Hepatocyte (in vitro differentiated cells): ENCODE results near the gene TRPM3. TPM values are rescaled to one million over a fixed set of nuclear protein-coding genes. Genes with fewer than 3 reads are reported as not detected.

ENCODE experiments used
- DNase-seq: peaks from one replicate; pipeline ENCODE4 v3.0.0-alpha.2; 2016; ENCODE audit warnings: low spot score
- H2AFZ ChIP-seq: fragments of 200-600 bp; sonication (generic); 2 replicates; pipeline ENCODE4 v1.6.0; 2016; ENCODE audit warnings: antibody characterized with exemption, mild to moderate bottlenecking
- H3K27ac ChIP-seq: fragments of 200-600 bp; sonication (generic); 2 replicates; pipeline ENCODE4 v1.5.1; 2016; ENCODE audit warnings: mild to moderate bottlenecking
- H3K27me3 ChIP-seq: fragments of 200-600 bp; sonication (generic); 2 replicates; pipeline ENCODE4 v1.6.1; 2016
- H3K36me3 ChIP-seq: fragments of 200-600 bp; sonication (generic); replicated peaks from 2 replicates; pipeline ENCODE4 v1.5.1; 2016; ENCODE audit warnings: low read depth; ENCODE audit not compliant: insufficient read depth
- H3K4me1 ChIP-seq: fragments of 200-600 bp; sonication (generic); 2 replicates; pipeline ENCODE4 v1.5.1; 2016; ENCODE audit warnings: mild to moderate bottlenecking, moderate library complexity; ENCODE audit not compliant: insufficient read depth
- H3K4me2 ChIP-seq: fragments of 200-600 bp; sonication (generic); 2 replicates; pipeline ENCODE4 v1.6.0; 2016
- H3K4me3 ChIP-seq: fragments of 200-600 bp; sonication (generic); 2 replicates; pipeline ENCODE4 v1.5.1; 2016; ENCODE audit warnings: mild to moderate bottlenecking
- H3K79me2 ChIP-seq: fragments of 200-600 bp; sonication (generic); 2 replicates; pipeline ENCODE4 v1.6.0; 2017; ENCODE audit warnings: mild to moderate bottlenecking
- H3K9me2 ChIP-seq: fragments of 200-600 bp; sonication (generic); replicated peaks from 2 replicates; pipeline ENCODE4 v1.6.0; 2017; ENCODE audit warnings: mild to moderate bottlenecking; ENCODE audit not compliant: insufficient read depth
- H3K9me3 ChIP-seq: fragments of 200-600 bp; sonication (generic); 2 replicates; pipeline ENCODE4 v1.5.1; 2016; ENCODE audit warnings: low read depth, mild to moderate bottlenecking
- H4K20me1 ChIP-seq: fragments of 200-600 bp; sonication (generic); 2 replicates; pipeline ENCODE4 v1.6.0; 2016; ENCODE audit warnings: mild to moderate bottlenecking; ENCODE audit not compliant: insufficient read depth, poor library complexity, severe bottlenecking
- EZH2 ChIP-seq: fragments of 200-600 bp; sonication (generic); IDR thresholded peaks from 2 replicates; pipeline ENCODE4 v1.6.1; 2016; ENCODE audit warnings: antibody characterized with exemption, mild to moderate bottlenecking, borderline replicate concordance
- EZH2phosphoT487 ChIP-seq: fragments of 200-600 bp; sonication (generic); IDR thresholded peaks from one replicate; pipeline ENCODE4 v1.6.1; 2018; ENCODE audit warnings: antibody characterized with exemption, mild to moderate bottlenecking, low read depth, moderate library complexity; ENCODE audit not compliant: unreplicated experiment, severe bottlenecking
- WGBS: methylation state at CpG from one replicate; pipeline ENCODE4 v1.1.6; 2016; ENCODE audit warnings: low lambda C conversion rate; ENCODE audit errors: missing lambda C conversion rate; 5-methylcytosine and 5-hydroxymethylcytosine counted together
- polyA plus RNA-seq: library from polyadenylated mRNA; unstranded; fragments of >200 nt; fragmentation: Nextera tagmentation; extraction: Ambion mirVana; gene quantifications from 2 replicates; pipeline ENCODE4 v1.2.1, GENCODE V29; 2016
- total RNA-seq: library from RNA; depleted of rRNA; stranded (reverse); fragments of >200 nt; gene quantifications from 2 replicates; pipeline ENCODE4 v1.2.3, GENCODE V29; 2014
- TF ChIP-seq, protein P1 (sequence below): fragments of 200-600 bp; sonication (generic); IDR thresholded peaks from 2 replicates; pipeline ENCODE4 v1.5.1; 2016; ENCODE audit warnings: antibody characterized with exemption, mild to moderate bottlenecking; ENCODE audit not compliant: poor library complexity

The TRPM3 gene
- total and polyA plus RNA-seq, 2 experiments from 2014 or later: 0.60 to 0.68 TPM

- no peak for DNase-seq
- H3K79me2 ChIP-seq: no peaks in the 10 kb centered on the region
- H3K27ac ChIP-seq: no peak overlapping the region
- no peaks in the 10 kb centered on the region for H3K9me3 ChIP-seq
- H4K20me1 ChIP-seq: no peaks in the 10 kb centered on the region
- no peaks in the 10 kb centered on the region for H3K4me1 ChIP-seq
- H3K27me3 ChIP-seq: no peaks in the 10 kb centered on the region
- no peaks in the 10 kb centered on the region for H3K36me3 ChIP-seq
- no peak overlapping the region for H3K4me2 ChIP-seq
- no peak overlapping the region for H2AFZ ChIP-seq
- no peak overlapping the region for H3K4me3 ChIP-seq
- TF ChIP-seq EZH2phosphoT487: no peak
- no peaks in the 10 kb centered on the region for H3K9me2 ChIP-seq
Observed at GRCh38 chr9:70945301-70945700, 176.1 kb downstream of the TRPM3 start.

DNA sequence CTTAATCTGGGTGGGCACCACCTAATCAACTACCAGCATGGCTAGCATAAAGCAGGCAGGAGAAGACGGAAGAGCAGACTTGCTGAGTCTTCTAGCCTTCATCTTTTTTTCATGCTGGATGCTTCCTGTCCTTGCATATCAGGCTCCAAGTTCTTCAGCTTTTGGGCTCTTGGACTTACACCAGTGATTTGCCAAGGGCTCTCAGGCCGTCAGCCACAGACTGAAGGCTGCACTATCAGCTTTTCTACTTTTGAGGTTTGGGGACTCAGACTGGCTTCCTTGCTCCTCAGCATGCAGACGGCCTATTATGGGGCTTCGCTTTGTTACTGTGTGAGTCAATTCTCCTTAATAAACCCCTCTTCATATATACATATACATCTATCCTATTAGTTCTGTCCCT lies 180.2 kb downstream of the TRPM3 start:
- Histone ChIP-seq H3K4me1 (no peaks in the 10 kb centered on the region), H3K9me3 (no peaks in the 10 kb centered on the region), H2AFZ (no peak overlapping the region), H3K4me2 (no peak overlapping the region), H3K27me3 (no peaks in the 10 kb centered on the region), H3K79me2 (no peaks in the 10 kb centered on the region), H3K9me2 (no peaks in the 10 kb centered on the region), H3K4me3 (no peak overlapping the region), H4K20me1 (no peaks in the 10 kb centered on the region), H3K27ac (no peak overlapping the region), H3K36me3 (no peaks in the 10 kb centered on the region)
- 75% methylated on average over 4 of the region's 4 CpGs for WGBS
- TF ChIP-seq EZH2 (no peak), EZH2phosphoT487 (no peak)
- TF ChIP-seq, protein P1, sequence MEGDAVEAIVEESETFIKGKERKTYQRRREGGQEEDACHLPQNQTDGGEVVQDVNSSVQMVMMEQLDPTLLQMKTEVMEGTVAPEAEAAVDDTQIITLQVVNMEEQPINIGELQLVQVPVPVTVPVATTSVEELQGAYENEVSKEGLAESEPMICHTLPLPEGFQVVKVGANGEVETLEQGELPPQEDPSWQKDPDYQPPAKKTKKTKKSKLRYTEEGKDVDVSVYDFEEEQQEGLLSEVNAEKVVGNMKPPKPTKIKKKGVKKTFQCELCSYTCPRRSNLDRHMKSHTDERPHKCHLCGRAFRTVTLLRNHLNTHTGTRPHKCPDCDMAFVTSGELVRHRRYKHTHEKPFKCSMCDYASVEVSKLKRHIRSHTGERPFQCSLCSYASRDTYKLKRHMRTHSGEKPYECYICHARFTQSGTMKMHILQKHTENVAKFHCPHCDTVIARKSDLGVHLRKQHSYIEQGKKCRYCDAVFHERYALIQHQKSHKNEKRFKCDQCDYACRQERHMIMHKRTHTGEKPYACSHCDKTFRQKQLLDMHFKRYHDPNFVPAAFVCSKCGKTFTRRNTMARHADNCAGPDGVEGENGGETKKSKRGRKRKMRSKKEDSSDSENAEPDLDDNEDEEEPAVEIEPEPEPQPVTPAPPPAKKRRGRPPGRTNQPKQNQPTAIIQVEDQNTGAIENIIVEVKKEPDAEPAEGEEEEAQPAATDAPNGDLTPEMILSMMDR: no peak
- no peak for DNase-seq

- no peaks in the 10 kb centered on the region for H3K36me3 ChIP-seq
- no peak for DNase-seq
- TF ChIP-seq EZH2phosphoT487 (no peak), EZH2 (no peak)
- TF ChIP-seq, protein P1: no peak
- no peaks in the 10 kb centered on the region for H3K27me3 ChIP-seq
- H2AFZ ChIP-seq: no peak overlapping the region
- H3K9me2 ChIP-seq: no peaks in the 10 kb centered on the region
- H3K9me3 ChIP-seq: no peaks in the 10 kb centered on the region
- no peaks in the 10 kb centered on the region for H4K20me1 ChIP-seq
- H3K4me3 ChIP-seq: no peak overlapping the region
- H3K79me2 ChIP-seq: no peaks in the 10 kb centered on the region
- no peaks in the 10 kb centered on the region for H3K4me1 ChIP-seq
- H3K27ac ChIP-seq: no peak overlapping the region
- 65% methylated on average over 2 of the region's 2 CpGs for WGBS
- no peak overlapping the region for H3K4me2 ChIP-seq
Observed at GRCh38 chr9:70940605-70941004, 180.8 kb downstream of the TRPM3 start.

DNA sequence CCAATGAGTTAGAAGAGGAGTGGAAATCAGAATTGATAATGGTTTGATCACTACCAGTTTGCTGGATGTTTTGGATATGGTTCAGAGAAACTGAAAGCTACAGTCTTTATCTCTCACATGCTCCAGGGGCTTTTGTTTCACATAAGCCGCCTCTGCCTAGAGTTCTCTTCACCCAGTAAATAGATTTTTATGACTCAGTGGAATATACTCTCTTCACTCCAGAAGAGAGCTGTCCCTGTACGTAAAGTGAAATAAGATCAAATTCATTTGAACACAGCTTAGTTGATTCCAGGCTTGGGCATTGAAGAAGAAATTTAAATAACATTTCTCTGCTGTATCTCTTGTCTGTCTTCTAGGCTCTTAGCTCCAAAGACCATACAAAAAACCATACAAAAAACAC lies 184.9 kb downstream of the TRPM3 start:
- 55% methylated on average over 2 of the region's 2 CpGs for WGBS
- TF ChIP-seq EZH2phosphoT487 (no peak), EZH2 (no peak)
- TF ChIP-seq, protein P1: no peak
- Histone ChIP-seq H3K4me3 (no peak overlapping the region), H4K20me1 (no peaks in the 10 kb centered on the region), H3K9me3 (no peaks in the 10 kb centered on the region), H2AFZ (no peak overlapping the region), H3K9me2 (no peaks in the 10 kb centered on the region), H3K4me2 (no peak overlapping the region), H3K36me3 (no peaks in the 10 kb centered on the region), H3K4me1 (no peaks in the 10 kb centered on the region), H3K79me2 (no peaks in the 10 kb centered on the region), H3K27me3 (no peaks in the 10 kb centered on the region), H3K27ac (no peak overlapping the region)
- no peak for DNase-seq
